ENCODE results near the gene TWIST1. TPM values are rescaled to one million over a fixed set of nuclear protein-coding genes. Genes with fewer than 3 reads are reported as not detected.

Gene TWIST1
- total RNA-seq, 4 donors from 2014 or later = 3.8 to 7.8 (median 5.0) TPM

- peaks cover 56% of the 10 kb centered on the region for H3K27me3 ChIP-seq
- no peak overlapping the region for H3K4me3 ChIP-seq (replicated peaks in 1 of 3)
- H3K4me1 ChIP-seq = peaks cover 20 to 34% of the 10 kb centered on the region in 2 donors
- intact Hi-C loops (cut with DNase I) = no loop called here
- no peaks in the 10 kb centered on the region for H3K36me3 ChIP-seq
- WGBS, 2 donors = 29 to 30% methylated on average over 3 of the region's 3 CpGs
- TF ChIP-seq POLR2A (IDR thresholded peaks at IDR 0.05) = no peak
- no peak for TF ChIP-seq CTCF (IDR thresholded peaks at IDR 0.05)
- no peak for DNase-seq
- no peaks in the 10 kb centered on the region for H3K9me3 ChIP-seq
- H3K27ac ChIP-seq = no peak overlapping the region
Observed at GRCh38 chr7:19113855-19114550, 3.4 kb downstream of the TWIST1 start.

GRCh38 chr7:19113002-19113350 lies 4.5 kb downstream of the TWIST1 start:
- H3K36me3 ChIP-seq = no peaks in the 10 kb centered on the region
- no peak for DNase-seq
- H3K9me3 ChIP-seq = no peaks in the 10 kb centered on the region
- peaks cover 15 to 29% of the 10 kb centered on the region in 2 donors for H3K4me1 ChIP-seq
- TF ChIP-seq CTCF (IDR thresholded peaks at IDR 0.05) (no peak), POLR2A (IDR thresholded peaks at IDR 0.05) (no peak)
- WGBS, 2 donors = 28 to 32% methylated on average over 4 of the region's 4 CpGs
- H3K4me3 ChIP-seq (replicated peaks in 1 of 3) = no peak overlapping the region
- intact Hi-C loops (cut with DNase I) = no loop called here
- no peak overlapping the region for H3K27ac ChIP-seq
- H3K27me3 ChIP-seq = peaks cover 52% of the 10 kb centered on the region

- peaks cover 53% of the 10 kb centered on the region for H3K27me3 ChIP-seq
- WGBS, 2 donors = 13 to 17% methylated on average over 28 to 42 of the region's 42 CpGs
- intact Hi-C loops (cut with DNase I) = no loop called here
- H3K27ac ChIP-seq = no peak overlapping the region
- H3K9me3 ChIP-seq = no peaks in the 10 kb centered on the region
- H3K36me3 ChIP-seq = no peaks in the 10 kb centered on the region
- H3K4me1 ChIP-seq = peaks cover 12 to 29% of the 10 kb centered on the region in 2 donors
- no peak overlapping the region for H3K4me3 ChIP-seq (replicated peaks in 1 of 3)
- TF ChIP-seq POLR2A (IDR thresholded peaks at IDR 0.05) = no peak
- TF ChIP-seq CTCF (IDR thresholded peaks at IDR 0.05) = no peak
- DNase-seq = no peak
Observed at GRCh38 chr7:19112274-19113001, 5.0 kb downstream of the TWIST1 start.

- Histone ChIP-seq H3K27ac (no peak overlapping the region), H3K4me1 (peaks cover 19 to 31% of the 10 kb centered on the region in 2 donors), H3K9me3 (no peaks in the 10 kb centered on the region), H3K36me3 (no peaks in the 10 kb centered on the region), H3K4me3 (replicated peaks in 1 of 3) (no peak overlapping the region), H3K27me3 (peaks cover 60% of the 10 kb centered on the region)
- no peak for DNase-seq
- intact Hi-C loops (cut with DNase I) = no loop called here
- 32 to 34% methylated on average over 15 of the region's 15 CpGs for WGBS, 2 donors
- no peak for TF ChIP-seq CTCF (IDR thresholded peaks at IDR 0.05)
- no peak for TF ChIP-seq POLR2A (IDR thresholded peaks at IDR 0.05)
Observed at GRCh38 chr7:19111474-19112273, 5.8 kb downstream of the TWIST1 start.

All from thyroid gland (tissue), 4 donors.